Raji (cell line): Measurements from ENCODE around the gene SEC14L2.
A peak's percentile ranks its signal among the peaks of the same experiment; 100 is the strongest.

Source experiments
- POLR2A ChIP-seq: IDR thresholded peaks from 2 replicates; pipeline ENCODE4 v1.6.1; 2011; ENCODE audit warnings: low read depth, low read length, control low read depth; ENCODE audit not compliant: insufficient read depth

Gene SEC14L2

DNA sequence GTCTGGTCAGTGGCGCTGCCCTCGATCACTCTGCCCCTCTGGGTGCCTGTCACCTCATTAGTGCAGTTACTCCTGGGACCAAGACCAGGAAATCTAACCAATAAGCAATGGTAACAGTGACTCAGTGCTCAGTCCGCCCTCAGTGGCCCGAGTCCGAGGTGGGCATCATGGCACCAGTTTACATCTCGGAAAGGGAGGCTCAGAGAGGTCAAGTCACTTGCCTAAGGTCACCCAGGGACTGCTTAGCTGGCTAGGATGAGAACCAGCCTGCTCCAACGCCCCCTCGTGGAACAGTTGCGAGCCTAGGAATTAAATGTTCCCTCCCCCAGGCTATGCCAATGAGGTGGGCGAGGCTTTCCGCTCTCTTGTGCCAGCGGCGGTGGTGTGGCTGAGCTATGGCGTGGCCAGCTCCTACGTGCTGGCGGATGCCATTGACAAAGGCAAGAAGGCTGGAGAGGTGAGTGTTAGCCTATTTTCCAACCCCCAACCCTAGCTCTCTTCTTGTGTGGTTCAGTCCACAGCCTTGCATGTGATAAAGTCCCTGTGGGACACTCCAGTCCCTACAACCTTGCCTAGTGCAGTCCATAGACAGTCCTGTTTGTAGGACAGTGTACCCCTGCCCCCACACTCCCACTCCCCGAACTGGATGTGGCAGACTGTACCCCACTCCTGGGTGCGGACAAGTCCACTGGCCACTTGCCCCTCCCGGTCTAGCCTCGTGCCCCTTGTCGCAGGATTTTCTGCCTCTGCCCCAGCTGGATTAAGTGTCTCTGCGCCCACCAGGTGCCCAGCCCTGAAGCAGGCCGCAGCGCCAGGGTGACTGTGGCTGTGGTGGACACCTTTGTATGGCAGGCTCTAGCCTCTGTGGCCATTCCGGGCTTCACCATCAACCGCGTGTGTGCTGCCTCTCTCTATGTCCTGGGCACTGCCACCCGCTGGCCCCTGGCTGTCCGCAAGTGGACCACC is 29.9 kb downstream of the SEC14L2 start:
- peak; percentile 38 for TF ChIP-seq POLR2A

DNA sequence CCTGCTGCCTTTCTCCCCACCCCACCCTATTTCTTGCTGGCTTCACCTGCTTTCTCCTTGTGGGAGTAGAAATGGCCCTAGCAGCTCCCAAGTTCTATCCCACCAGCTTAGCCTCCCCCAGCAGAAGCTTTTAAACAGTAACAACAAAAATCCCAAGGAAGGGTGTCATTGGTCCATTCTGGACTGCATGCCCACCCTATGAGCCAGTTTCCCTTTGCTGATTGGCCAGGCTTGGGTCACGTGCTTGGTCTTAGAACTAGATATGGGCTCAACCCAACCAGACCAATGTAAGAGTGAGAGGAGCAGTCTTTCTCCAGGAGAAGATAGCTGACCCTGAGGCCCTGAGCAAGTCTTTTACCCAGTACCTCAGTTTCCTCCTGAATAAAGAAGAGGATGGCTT is 31.1 kb downstream of the SEC14L2 start:
- no peak for TF ChIP-seq POLR2A

DNA sequence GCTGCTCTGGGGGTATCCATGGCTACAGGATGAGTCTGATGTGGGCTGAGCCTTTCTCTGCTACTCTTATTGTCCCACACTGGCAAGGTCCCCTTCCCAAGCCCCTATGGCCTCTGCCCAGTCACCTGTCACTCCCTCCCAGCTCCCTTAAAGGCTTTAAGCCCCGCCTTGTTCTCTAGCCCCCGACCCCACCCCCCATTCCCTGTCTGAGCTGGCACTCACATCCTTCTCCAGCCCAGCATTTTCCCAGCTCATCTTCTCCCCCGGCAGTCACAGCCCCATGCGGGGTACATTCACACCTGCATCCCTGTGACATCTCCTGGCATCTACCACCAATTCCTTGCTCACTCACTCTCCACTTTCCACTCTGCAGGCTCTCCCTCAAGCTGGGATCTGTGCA is 33.1 kb downstream of the SEC14L2 start:
- no peak for TF ChIP-seq POLR2A

DNA sequence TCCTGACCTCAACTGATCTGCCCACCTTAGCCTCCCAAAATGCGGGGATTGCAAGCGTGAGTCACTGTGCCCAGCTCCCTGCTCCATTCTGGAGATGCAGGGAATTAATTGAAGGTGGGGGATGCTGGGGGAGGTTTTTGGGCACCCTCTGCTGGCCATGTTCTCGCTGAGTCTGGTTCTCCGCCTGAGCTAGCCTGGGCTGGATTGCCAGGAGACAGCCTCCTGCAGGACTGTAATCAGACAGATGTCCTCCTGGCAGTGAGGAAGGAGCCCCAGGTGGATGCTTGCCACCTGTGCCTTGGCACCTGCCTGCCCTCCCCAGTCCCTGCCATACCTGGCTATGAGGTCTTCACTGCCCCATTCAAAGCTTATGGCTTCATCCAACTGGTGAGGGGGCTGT is 34.1 kb downstream of the SEC14L2 start:
- no peak for TF ChIP-seq POLR2A

DNA sequence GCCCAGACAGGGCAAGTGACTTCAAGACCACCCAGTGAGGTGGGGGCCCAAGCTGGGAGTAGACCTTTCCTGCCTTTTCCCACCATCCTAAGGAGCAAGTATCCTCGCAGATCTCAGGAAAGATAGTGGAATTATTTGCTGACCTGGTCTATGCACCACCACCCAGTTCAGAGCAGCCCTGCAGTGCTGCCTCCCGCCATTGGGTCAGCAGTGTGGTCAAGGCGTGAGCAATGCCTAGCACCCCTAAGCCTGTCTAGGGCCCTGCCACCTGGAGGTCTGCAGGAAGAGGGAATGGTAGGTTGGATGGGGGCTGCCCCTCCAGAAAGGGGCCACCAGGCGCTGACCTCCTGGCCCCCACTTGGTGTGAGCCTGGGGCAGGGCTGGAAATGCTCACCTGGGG is 35.3 kb downstream of the SEC14L2 start:
- TF ChIP-seq POLR2A, result no peak

DNA sequence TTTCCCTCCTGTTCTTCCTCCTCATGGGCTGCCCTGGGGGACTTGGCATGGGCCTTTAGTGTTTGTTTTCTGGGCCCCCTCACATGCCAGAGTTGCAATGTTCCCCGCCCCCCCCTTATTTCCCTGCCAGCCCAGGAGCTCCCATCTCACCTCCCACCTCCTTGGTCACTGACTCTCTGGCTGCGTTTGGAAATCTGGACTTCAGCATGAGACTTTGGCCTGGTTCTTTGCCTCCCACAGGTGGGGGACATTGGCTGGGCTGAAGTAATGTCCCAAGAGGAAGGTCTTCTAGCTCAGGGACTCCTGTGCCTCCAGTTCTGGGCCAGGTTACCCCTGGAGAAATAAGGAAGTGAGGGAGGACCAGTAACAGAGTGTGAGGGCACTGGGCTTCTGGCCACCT is 35.7 kb downstream of the SEC14L2 start:
- no peak for TF ChIP-seq POLR2A

DNA sequence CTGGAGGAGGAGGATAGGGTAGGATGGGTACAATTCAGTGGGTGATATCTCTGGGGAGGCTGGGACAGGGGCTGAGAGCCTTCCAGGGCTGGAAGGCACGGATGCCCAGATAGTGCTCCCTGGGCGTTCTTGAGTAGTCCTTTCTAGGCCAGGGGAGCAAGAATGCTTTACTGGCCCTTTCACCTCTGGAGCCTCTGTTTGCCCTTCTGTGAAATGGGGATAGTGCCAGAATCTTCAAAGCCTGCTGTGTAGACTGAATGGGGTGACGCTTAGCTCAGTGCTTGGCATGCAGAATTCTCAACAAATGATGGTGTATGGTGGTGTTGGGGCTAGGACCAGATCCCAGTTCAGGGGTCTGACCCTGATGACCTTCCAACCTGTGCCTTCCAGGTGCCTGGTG is 36.4 kb downstream of the SEC14L2 start:
- TF ChIP-seq POLR2A, result no peak

DNA sequence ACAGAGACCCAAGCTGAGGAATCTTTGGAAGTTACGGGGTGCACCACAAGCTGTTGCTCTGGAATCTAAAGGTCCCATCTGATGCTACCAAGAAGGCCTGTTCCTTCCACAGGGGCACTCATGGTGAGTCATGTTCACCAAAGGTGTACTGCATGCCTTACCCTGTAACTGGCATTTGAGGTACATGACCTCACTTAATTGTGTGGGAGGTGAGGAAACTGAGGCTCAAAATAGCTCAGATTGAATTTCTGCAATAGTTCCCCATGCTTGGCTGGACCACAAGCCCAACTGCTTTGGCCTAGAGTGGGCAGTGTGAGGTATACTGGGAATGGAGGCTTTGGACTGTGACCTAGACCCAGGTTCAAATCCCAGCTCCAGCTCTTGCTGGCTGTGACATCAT is 37.0 kb downstream of the SEC14L2 start:
- TF ChIP-seq POLR2A, result no peak

DNA sequence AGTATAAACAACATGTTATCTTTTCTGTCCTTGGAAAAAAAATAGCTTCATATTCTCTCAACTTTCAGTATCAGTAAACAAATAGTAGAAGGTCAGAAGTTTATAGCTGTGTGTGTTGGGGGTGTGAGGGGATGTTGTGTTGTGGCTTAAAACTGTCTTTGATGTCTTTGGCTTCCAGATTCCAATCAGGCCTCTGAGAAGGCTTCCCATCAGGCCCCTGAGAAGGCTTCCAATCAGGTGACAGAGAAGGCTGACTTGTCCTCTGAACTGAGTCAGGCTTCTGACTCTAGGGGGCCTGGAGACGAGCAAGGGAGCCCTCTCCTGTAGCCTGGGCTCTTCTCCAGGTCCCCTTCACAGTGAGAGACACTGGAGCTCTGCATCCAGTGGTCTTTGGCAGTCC is 38.0 kb downstream of the SEC14L2 start:
- no peak for TF ChIP-seq POLR2A

DNA sequence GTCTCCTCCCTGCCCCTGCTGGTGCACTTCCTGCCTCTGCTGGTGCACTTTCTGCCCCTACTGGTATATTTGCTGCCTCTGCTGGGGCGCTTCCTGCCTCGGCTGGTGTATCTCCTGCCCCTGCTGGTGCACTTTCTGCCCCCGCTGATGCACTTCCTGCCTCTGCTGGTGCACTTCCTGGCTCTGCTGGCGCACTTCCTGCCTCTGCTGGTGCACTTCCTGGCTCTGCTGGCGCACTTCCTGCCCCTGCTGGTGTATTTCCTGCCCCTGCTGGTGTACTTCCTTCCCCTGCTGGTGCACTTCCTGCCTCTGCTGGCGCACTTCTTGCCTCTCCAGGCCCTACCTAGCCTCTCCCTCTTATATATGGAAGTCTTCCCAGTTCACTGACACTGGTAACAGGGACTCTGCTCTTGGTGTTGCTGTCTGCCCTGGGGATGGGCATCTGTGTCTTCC is 38.9 kb downstream of the SEC14L2 start:
- TF ChIP-seq POLR2A, result peak; percentile 62

DNA sequence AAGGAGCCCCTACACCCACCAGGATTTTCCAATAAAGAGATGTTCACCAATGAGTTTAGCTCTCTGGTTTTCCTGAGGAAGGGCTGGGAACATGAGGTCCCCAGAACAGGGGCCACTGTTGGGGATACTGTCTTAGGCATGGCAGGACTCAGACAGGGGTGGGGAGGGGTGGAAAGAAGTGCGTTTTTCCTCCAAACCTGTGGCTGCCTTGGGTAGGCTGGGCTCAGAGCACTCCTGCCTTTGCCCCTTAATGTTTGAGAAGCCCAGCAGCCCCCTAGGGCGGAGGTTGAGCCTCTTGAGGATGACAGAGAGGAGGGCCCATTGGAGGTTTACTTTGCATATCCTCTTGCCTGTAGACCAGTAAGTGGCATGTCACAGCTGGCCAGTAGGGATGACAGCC is 39.4 kb downstream of the SEC14L2 start:
- no peak for TF ChIP-seq POLR2A

DNA sequence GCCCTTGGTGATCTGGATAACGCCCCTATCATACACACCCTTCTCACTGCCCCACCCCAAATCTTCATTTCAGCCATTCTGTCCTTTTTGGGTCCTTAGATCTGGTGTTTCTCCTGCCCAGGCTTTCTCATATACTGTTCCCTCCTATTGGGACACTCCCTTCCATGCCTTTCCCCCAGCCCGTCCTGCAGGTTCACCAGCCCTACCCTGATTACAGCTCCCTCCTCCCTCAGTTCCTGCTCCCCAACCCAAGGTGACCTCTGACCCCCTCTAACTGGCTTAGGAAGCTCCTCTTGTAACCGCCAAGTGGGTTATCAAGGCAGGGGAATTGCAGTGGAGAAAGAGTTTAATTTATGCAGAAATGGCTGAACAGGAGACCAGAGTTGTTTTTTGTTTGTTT is 41.7 kb downstream of the SEC14L2 start:
- TF ChIP-seq POLR2A, result no peak

DNA sequence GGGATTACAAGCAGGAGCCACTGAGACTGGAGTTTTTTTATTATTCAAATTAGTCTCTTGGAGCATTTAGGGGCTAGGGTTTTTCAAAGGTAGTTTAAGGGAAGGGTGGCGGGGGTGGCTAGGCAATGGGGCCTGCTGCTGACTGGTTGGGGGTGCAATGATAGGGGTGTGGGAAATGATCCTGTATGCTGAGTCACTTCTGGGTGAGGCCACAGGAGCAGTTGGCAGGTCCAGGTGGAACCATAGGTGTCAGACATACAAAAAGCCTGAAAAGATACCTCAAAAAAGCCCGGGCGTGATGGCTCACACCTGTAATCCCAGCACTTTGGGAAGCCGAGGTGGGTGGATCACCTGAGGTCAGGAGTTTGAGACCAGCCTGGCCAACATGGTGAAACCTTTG is 42.4 kb downstream of the SEC14L2 start:
- no peak for TF ChIP-seq POLR2A

DNA sequence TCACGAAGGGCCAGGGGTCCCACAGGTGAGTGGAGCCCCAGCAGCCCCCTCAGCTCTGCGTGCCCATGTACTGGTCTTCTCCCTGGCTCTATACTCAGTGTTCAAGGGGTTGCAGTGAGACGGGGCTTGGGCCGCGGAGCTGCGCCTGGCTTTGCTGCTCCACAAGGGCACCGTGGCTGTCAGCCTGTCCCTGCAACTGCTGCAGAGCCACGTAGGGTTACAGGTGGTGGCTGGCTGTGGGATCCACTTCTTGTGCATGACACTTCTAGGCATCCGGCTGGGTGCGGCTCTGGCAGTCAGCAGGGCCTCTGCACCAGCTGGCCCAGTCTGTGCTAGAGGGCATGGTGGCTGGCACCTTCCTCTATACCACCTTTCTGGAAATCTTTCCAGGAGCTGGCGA is 43.0 kb downstream of the SEC14L2 start:
- TF ChIP-seq POLR2A, result no peak

DNA sequence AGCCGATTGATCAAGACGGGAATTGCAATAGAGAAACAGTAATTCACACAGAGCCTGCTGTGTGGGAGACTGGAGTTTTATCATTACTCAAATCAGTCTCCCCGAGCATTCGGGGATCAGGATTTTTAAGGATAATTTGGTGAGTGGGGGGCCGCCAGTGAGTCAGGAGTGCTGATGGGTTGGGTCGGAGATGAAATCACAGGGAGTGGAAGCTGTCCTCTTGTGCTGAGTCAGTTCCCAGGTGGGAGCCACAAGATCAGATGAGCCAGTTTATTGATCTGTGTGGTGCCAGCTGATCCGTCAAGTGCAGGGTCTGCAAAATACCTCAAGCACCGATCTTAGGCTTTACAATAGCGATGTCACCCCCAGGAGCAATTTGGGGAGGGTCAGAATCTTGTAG is 44.3 kb downstream of the SEC14L2 start:
- no peak for TF ChIP-seq POLR2A

DNA sequence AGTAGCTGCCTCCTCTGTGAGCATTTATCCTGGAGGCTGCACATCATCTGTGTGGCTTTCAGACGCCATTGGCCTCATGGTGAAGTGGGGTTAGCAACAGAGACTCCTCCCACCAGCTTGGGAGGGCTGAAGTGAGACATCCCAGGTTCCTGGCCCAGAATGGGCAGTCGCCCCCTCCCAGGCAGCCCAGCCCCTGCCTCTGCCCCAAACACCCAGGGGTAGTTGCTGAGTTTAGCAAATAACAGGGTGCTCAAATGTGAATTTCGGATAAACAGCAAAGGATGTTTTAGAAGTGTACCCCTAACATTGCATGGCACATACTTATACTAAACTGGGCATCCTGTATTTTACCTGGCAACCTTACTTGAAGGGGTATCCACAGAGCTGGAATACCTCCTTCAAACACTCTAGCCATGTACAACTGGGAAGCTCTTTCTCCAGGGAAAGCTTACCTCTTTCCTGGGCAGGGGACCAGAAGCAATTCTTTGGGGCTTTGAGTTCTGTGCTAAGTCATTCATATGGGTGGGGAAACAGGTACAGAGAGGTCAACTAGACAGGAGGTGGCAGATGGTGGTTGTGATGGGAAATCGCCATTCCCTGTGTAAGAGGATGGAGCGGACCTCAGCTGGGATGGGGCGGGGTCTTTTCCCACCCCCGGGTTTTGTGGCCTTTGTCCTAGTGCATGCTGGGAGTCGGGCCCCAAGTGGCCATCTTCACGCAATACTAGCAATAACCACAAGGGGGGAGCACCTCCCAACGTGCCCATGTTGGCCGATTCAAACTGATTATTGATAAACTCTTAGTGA is 48.0 kb downstream of the SEC14L2 start:
- peak; percentile 39; the same call in 1 of the 2 replicates for TF ChIP-seq POLR2A

DNA sequence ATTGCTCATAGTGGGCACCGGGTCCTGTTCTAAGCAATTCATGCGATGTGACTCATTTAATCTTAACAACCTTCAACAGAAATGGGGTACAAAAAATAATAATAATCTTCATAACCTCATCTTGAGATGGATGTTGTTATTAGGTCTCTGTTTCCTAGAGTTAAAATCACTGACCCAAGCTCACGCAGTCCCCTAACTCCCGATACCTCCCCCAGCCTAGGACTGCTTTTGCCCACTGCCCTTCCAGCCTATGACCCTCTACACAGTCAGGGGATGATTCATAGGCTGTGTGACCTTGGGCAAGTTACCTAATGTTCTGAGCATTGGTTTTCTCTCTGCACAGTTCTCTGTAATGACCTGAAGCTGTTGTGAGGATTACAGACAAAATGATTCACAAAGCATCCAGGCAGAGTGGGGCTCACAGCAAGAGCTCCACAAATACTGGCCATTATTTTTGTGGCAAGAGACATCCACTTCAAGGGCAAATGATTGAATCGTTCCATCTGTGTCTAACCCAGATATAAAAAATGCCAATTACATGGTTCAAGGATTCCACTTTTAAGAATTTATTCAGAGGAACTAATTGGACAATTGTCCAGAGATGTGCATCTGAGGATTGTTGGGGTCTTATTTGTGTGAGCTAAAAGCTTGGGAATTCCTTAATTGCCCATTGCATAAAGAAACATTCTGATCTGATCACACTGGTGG is 48.8 kb downstream of the SEC14L2 start:
- no peak for TF ChIP-seq POLR2A
